SK-N-SH (cell line): ENCODE measurements around the gene SELENOP.

Experiments
- CTCF ChIP-seq: fragments of 200-600 bp; sonication (generic); IDR thresholded peaks from 2 replicates; pipeline ENCODE4 v1.6.1; 2017; ENCODE audit warnings: antibody characterized with exemption, mild to moderate bottlenecking, moderate library complexity
- ELF1 ChIP-seq: IDR thresholded peaks from 2 replicates; pipeline ENCODE4 v1.4.0; 2012
- MEF2A ChIP-seq: IDR thresholded peaks from 2 replicates; pipeline ENCODE4 v1.4.0; 2012; ENCODE audit warnings: low read depth, borderline replicate concordance
- MXI1 ChIP-seq: IDR thresholded peaks from 2 replicates; pipeline ENCODE4 v1.6.1; 2012; ENCODE audit warnings: mild to moderate bottlenecking, low read depth, low read length, improper control_type of control experiment
- POLR2AphosphoS5 ChIP-seq: IDR thresholded peaks from 2 replicates; pipeline ENCODE4 v1.6.1; 2012; ENCODE audit warnings: low read depth, low read length
- RAD21 ChIP-seq: IDR thresholded peaks from 2 replicates; pipeline ENCODE4 v1.6.1; 2012; ENCODE audit warnings: mild to moderate bottlenecking, low read length

GRCh38 chr5:42819745-42820144 lies 8.1 kb upstream of the SELENOP start:
- TF ChIP-seq CTCF, result no peak
- TF ChIP-seq ELF1, result no peak
- no peak for TF ChIP-seq POLR2AphosphoS5
- no peak for TF ChIP-seq RAD21
- TF ChIP-seq MXI1, result no peak
- no peak for TF ChIP-seq MEF2A
